H9 (cell line): Measurements from ENCODE around the gene FBXO21. TPM values are rescaled to one million over a fixed set of nuclear protein-coding genes. Genes with fewer than 3 reads are reported as not detected.

Experiments used
- DNase-seq: peaks from one replicate; pipeline ENCODE4 v3.0.0-alpha.2; 2017
- H2AFZ ChIP-seq: one replicate; pipeline ENCODE4 v1.6.1; 2013; ENCODE audit warnings: mild to moderate bottlenecking, low read length, control low read depth, moderate library complexity
- H2AK5ac ChIP-seq: 2 replicates; pipeline ENCODE4 v1.6.1; 2013; ENCODE audit warnings: low read length, control low read depth, mixed read lengths; ENCODE audit not compliant: insufficient read length
- H2BK120ac ChIP-seq: one replicate; pipeline ENCODE4 v1.6.1; 2013; ENCODE audit warnings: low read depth, mild to moderate bottlenecking, low read length, control low read depth, inconsistent platforms; ENCODE audit not compliant: poor library complexity, severe bottlenecking
- H2BK12ac ChIP-seq: 2 replicates; pipeline ENCODE4 v1.6.1; 2013; ENCODE audit warnings: low read length, control low read depth, mixed read lengths, low read depth; ENCODE audit not compliant: insufficient read length
- H2BK15ac ChIP-seq: 2 replicates; pipeline ENCODE4 v1.6.1; 2013; ENCODE audit warnings: low read depth, low read length, control low read depth
- H2BK20ac ChIP-seq: one replicate; pipeline ENCODE4 v1.6.1; 2013; ENCODE audit warnings: low read depth, mild to moderate bottlenecking, low read length, control low read depth, inconsistent platforms; ENCODE audit not compliant: poor library complexity, severe bottlenecking
- H2BK5ac ChIP-seq: 2 replicates; pipeline ENCODE4 v1.6.1; 2013; ENCODE audit warnings: low read length, control low read depth, mixed read lengths; ENCODE audit not compliant: insufficient read length
- H3K14ac ChIP-seq: 2 replicates; pipeline ENCODE4 v1.6.1; 2013; ENCODE audit warnings: low read length, control low read depth; ENCODE audit not compliant: insufficient read depth
- H3K18ac ChIP-seq: 2 replicates; pipeline ENCODE4 v1.6.1; 2013; ENCODE audit warnings: low read depth, mild to moderate bottlenecking, mixed read lengths, low read length, control low read depth; ENCODE audit not compliant: insufficient read length
- H3K23ac ChIP-seq: 2 replicates; pipeline ENCODE4 v1.6.1; 2013; ENCODE audit warnings: low read length, control low read depth, mixed read lengths, low read depth; ENCODE audit not compliant: insufficient read length
- H3K23me2 ChIP-seq: 2 replicates; pipeline ENCODE4 v1.6.1; 2013; ENCODE audit warnings: low read depth, mild to moderate bottlenecking, mixed read lengths, low read length, control low read depth; ENCODE audit not compliant: insufficient read length, poor library complexity, severe bottlenecking
- H3K27ac ChIP-seq: 2 replicates; pipeline ENCODE4 v1.5.1; 2013; ENCODE audit warnings: low read length, control low read depth, mixed read lengths, low read depth; ENCODE audit not compliant: insufficient read length
- H3K27me3 ChIP-seq: 2 replicates; pipeline ENCODE4 v1.6.1; 2013; ENCODE audit warnings: low read length, control low read depth, inconsistent platforms; ENCODE audit not compliant: insufficient read depth
- H3K4ac ChIP-seq: 2 replicates; pipeline ENCODE4 v1.6.1; 2013; ENCODE audit warnings: low read depth, mild to moderate bottlenecking, control low read depth, inconsistent platforms, low read length, moderate library complexity
- H3K4me1 ChIP-seq: 2 replicates; pipeline ENCODE4 v1.6.1; 2013; ENCODE audit warnings: low read length, control low read depth, inconsistent platforms; ENCODE audit not compliant: insufficient read depth
- H3K4me2 ChIP-seq: 2 replicates; pipeline ENCODE4 v1.6.1; 2013; ENCODE audit warnings: low read length, control low read depth, mixed read lengths; ENCODE audit not compliant: insufficient read length, insufficient read depth
- H3K56ac ChIP-seq: 2 replicates; pipeline ENCODE4 v1.6.1; 2013; ENCODE audit warnings: low read depth, mild to moderate bottlenecking, mixed read lengths, low read length, control low read depth; ENCODE audit not compliant: insufficient read length
- H3K79me1 ChIP-seq: 2 replicates; pipeline ENCODE4 v1.6.1; 2013; ENCODE audit warnings: low read depth, mild to moderate bottlenecking, moderate library complexity, low read length, control low read depth, inconsistent platforms; ENCODE audit not compliant: insufficient read depth, poor library complexity, severe bottlenecking
- H3K79me2 ChIP-seq: 2 replicates; pipeline ENCODE4 v1.6.1; 2013; ENCODE audit warnings: low read length, control low read depth, inconsistent platforms; ENCODE audit not compliant: insufficient read depth
- H3K9ac ChIP-seq: 2 replicates; pipeline ENCODE4 v1.6.1; 2013; ENCODE audit warnings: low read length, control low read depth, mixed read lengths; ENCODE audit not compliant: insufficient read length; ENCODE audit errors: extremely low read depth
- H3K9me3 ChIP-seq: one replicate; pipeline ENCODE4 v1.6.1; 2013; ENCODE audit warnings: low read depth, low read length, inconsistent platforms; ENCODE audit not compliant: control insufficient read depth
- H3T11ph ChIP-seq: one replicate; pipeline ENCODE4 v1.6.1; 2013; ENCODE audit warnings: mild to moderate bottlenecking, low read length, control low read depth, inconsistent platforms
- H4K20me1 ChIP-seq: one replicate; pipeline ENCODE4 v1.6.1; 2013; ENCODE audit not compliant: control insufficient read depth, insufficient read length, insufficient read depth
- H4K5ac ChIP-seq: 2 replicates; pipeline ENCODE4 v1.6.1; 2013; ENCODE audit warnings: low read depth, mild to moderate bottlenecking, mixed read lengths, low read length, control low read depth; ENCODE audit not compliant: insufficient read length
- H4K8ac ChIP-seq: replicated peaks from 2 replicates; pipeline ENCODE4 v1.6.1; 2013; ENCODE audit warnings: low read length, control low read depth, mixed read lengths, low read depth; ENCODE audit not compliant: insufficient read length
- H4K91ac ChIP-seq: 2 replicates; pipeline ENCODE4 v1.6.1; 2013; ENCODE audit warnings: low read depth, mild to moderate bottlenecking, moderate library complexity, mixed read lengths, low read length, control low read depth; ENCODE audit not compliant: insufficient read length
- H3K27ac Mint-ChIP-seq, 3 experiments: 2 replicates in 2 of 3; 3 replicates in 1 of 3; pipeline ENCODE4 v1.8.0; 2020 to 2021; ENCODE audit warnings: mixed read lengths in 3 of 3, mild to moderate bottlenecking in 1 of 3, moderate library complexity in 1 of 3
- H3K27me3 Mint-ChIP-seq: 2 replicates; pipeline ENCODE4 v1.8.0; 2021; ENCODE audit warnings: low read depth, mild to moderate bottlenecking, moderate library complexity, mixed read lengths
- H3K36me3 Mint-ChIP-seq, 3 experiments: 2 replicates in 2 of 3; 3 replicates in 1 of 3; pipeline ENCODE4 v1.8.0; 2020 to 2021; ENCODE audit warnings: low read depth in 3 of 3, mixed read lengths in 3 of 3; ENCODE audit not compliant: insufficient read depth in 1 of 3
- H3K4me1 Mint-ChIP-seq, 2 experiments: 2 replicates each; pipeline ENCODE4 v1.8.0; 2020; ENCODE audit warnings: mixed read lengths in 2 of 2
- H3K4me3 Mint-ChIP-seq, 2 experiments: 2 replicates in 1 of 2; 3 replicates in 1 of 2; pipeline ENCODE4 v1.8.0; 2020 to 2021; ENCODE audit warnings: mild to moderate bottlenecking in 2 of 2, mixed read lengths in 2 of 2, moderate library complexity in 1 of 2
- H3K9me3 Mint-ChIP-seq, 2 experiments: 2 replicates in 1 of 2; 3 replicates in 1 of 2; pipeline ENCODE4 v1.8.0; 2020; ENCODE audit warnings: mild to moderate bottlenecking in 2 of 2, mixed read lengths in 2 of 2, moderate library complexity in 1 of 2
- CTCF ChIP-seq: fragments of 200-600 bp; sonication (generic); conservative IDR thresholded peaks from 3 replicates; pipeline ENCODE4 v1.8.0; 2021; ENCODE audit warnings: antibody characterized with exemption, mild to moderate bottlenecking
- WGBS: extraction: QIAGEN DNeasy Blood & Tissue Kit; methylation state at CpG from one replicate; pipeline ENCODE4 v1.1.7; 2013; ENCODE audit warnings: missing lambda C conversion rate, low lambda C conversion rate, mixed read lengths; ENCODE audit not compliant: insufficient read length; ENCODE audit errors: extremely low coverage; 5-methylcytosine and 5-hydroxymethylcytosine counted together
- total RNA-seq: library from RNA; stranded (reverse); gene quantifications from 2 replicates; pipeline ENCODE4 v1.2.1, GENCODE V29; 2021

Gene FBXO21
- total RNA-seq, 1 experiment from 2014 or later, result 58.6 TPM

GRCh38 chr12:117119592-117120198 is 70.6 kb downstream of the FBXO21 start:
- Histone ChIP-seq H3K23ac (no peak overlapping the region), H2AFZ (no peak overlapping the region), H4K5ac (no peak overlapping the region), H4K20me1 (no peaks in the 10 kb centered on the region), H3T11ph (no peak overlapping the region), H2BK20ac (no peak overlapping the region), H2AK5ac (no peak overlapping the region), H2BK120ac (no peak overlapping the region), H4K91ac (no peak overlapping the region), H3K79me1 (no peaks in the 10 kb centered on the region), H4K8ac (no peak overlapping the region), H3K56ac (no peak overlapping the region), H3K79me2 (no peaks in the 10 kb centered on the region), H2BK5ac (no peak overlapping the region), H3K18ac (no peak overlapping the region), H3K4me1 (no peaks in the 10 kb centered on the region), H2BK15ac (no peak overlapping the region), H3K23me2 (no peaks in the 10 kb centered on the region), H3K4ac (no peak overlapping the region), H3K9me3 (no peaks in the 10 kb centered on the region), H3K9ac (no peak overlapping the region), H3K14ac (no peak overlapping the region), H3K27ac (no peak overlapping the region), H3K27me3 (no peaks in the 10 kb centered on the region), H2BK12ac (no peak overlapping the region), H3K4me2 (no peak overlapping the region)
- Mint-ChIP-seq H3K36me3 (no peaks in the 10 kb centered on the region), H3K27ac (no peak overlapping the region), H3K9me3 (no peaks in the 10 kb centered on the region), H3K4me1 (peaks cover 12 to 15% of the 10 kb centered on the region in 2 experiments), H3K4me3 (no peak overlapping the region), H3K27me3 (peaks cover 6% of the 10 kb centered on the region)
- peak; percentile 89 for TF ChIP-seq CTCF
- peak; percentile 81 for DNase-seq
- no CpG with 5 or more reads among the region's 6 CpGs for WGBS
